Measurements from ENCODE around the gene EPB42. TPM values are rescaled to one million over a fixed set of nuclear protein-coding genes. Genes with fewer than 3 reads are reported as not detected.
"Not testable (repeated sequence)": the region's sequence is repeated elsewhere in the genome, so short reads cannot be mapped to it uniquely, and the experiment has no call there.

Gene EPB42
- total RNA-seq, 1 experiment from 2014 or later: not detected

DNA sequence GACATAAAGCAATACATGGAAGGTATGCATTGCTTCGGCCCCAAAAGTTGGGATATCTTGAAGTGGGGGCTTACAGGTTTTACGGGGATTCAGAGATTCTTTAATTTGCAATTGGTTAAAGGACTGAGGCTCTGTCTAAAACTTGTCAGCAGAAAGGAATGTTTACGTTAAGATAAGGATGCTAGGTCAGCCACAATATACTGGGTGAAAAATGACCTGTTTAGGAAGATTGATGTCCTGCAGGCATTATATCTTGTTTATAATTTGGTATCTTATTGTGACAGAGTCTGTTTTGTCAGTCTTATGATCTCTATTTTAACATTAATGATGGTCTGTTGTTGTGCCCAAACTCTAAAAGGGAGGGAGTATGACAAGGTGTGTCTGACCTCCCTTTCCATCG, 50.9 kb downstream of the EPB42 start:
- peaks cover 2% of the 10 kb centered on the region; the same call in 1 of the 2 replicates for H3K36me3 ChIP-seq (ENCODE audit: low read depth, low read length)
- CTCF ChIA-PET: no interaction called here
- no peak overlapping the region for H3K9ac ChIP-seq (ENCODE audit: low read length)
- peaks cover 22% of the 10 kb centered on the region for H3K4me1 ChIP-seq (ENCODE audit: insufficient read depth, low read length)
- peak overlapping the region; percentile 72 for H3K4me2 ChIP-seq (ENCODE audit: low read length)
- peak; percentile 22; the same call in 1 of the 2 replicates for ATAC-seq
- H3K27me3 ChIP-seq (ENCODE audit: low read length): no peaks in the 10 kb centered on the region
- intact Hi-C loops (cut with micrococcal nuclease): no loop called here
- peaks cover 9% of the 10 kb centered on the region for H3F3A ChIP-seq (ENCODE audit: low read length, unreplicated experiment)
- no TSS peak for BruUV-seq (replicated peaks)
- H2AFZ ChIP-seq (ENCODE audit: low read length): no peak overlapping the region
- 0 out of 2 replicates have a peak, but pooled peaks cover 6% of the 10 kb centered on the region for H4K20me1 ChIP-seq (ENCODE audit: low read length)
- no peak overlapping the region for H3K4me3 ChIP-seq (ENCODE audit: low read length)
- DNase-seq: peak; percentile 63
- POLR2A ChIA-PET (ENCODE audit: unreplicated experiment): no interaction called here
- H3K9me2 ChIP-seq (replicated peaks; ENCODE audit: low read length): no peaks in the 10 kb centered on the region
- TF ChIP-seq, protein P1, sequence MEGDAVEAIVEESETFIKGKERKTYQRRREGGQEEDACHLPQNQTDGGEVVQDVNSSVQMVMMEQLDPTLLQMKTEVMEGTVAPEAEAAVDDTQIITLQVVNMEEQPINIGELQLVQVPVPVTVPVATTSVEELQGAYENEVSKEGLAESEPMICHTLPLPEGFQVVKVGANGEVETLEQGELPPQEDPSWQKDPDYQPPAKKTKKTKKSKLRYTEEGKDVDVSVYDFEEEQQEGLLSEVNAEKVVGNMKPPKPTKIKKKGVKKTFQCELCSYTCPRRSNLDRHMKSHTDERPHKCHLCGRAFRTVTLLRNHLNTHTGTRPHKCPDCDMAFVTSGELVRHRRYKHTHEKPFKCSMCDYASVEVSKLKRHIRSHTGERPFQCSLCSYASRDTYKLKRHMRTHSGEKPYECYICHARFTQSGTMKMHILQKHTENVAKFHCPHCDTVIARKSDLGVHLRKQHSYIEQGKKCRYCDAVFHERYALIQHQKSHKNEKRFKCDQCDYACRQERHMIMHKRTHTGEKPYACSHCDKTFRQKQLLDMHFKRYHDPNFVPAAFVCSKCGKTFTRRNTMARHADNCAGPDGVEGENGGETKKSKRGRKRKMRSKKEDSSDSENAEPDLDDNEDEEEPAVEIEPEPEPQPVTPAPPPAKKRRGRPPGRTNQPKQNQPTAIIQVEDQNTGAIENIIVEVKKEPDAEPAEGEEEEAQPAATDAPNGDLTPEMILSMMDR (conservative IDR thresholded peaks at IDR 0.05; ENCODE audit: low read depth, low read length): no peak
- TF ChIP-seq EZH2 (IDR thresholded peaks at IDR 0.05; ENCODE audit: low read length, unreplicated experiment) (no peak), EZH2phosphoT487 (IDR thresholded peaks at IDR 0.05; ENCODE audit: borderline replicate concordance, low read length) (no peak)
- no peaks in the 10 kb centered on the region for H3K79me2 ChIP-seq (ENCODE audit: low read length)
- H3K9me3 ChIP-seq (ENCODE audit: low read length): no peaks in the 10 kb centered on the region
- no peak overlapping the region for H3K27ac ChIP-seq (ENCODE audit: low read length)

GRCh38 chr15:43168192-43169107, 52.4 kb downstream of the EPB42 start:
- ATAC-seq (peak; percentile 96), DNase-seq (peak; percentile 95)
- H3K4me2 ChIP-seq (ENCODE audit: low read length): peak overlapping the region; percentile 72
- peaks cover 2% of the 10 kb centered on the region; the same call in 1 of the 2 replicates for H3K36me3 ChIP-seq (ENCODE audit: low read depth, low read length)
- no peak overlapping the region for H3K9ac ChIP-seq (ENCODE audit: low read length)
- H4K20me1 ChIP-seq (ENCODE audit: low read length): 0 out of 2 replicates have a peak, but pooled peaks cover 6% of the 10 kb centered on the region
- H3K9me2 ChIP-seq (replicated peaks; ENCODE audit: low read length): no peaks in the 10 kb centered on the region
- intact Hi-C loops (cut with micrococcal nuclease): no loop called here
- ChIA-PET POLR2A (ENCODE audit: unreplicated experiment) (interaction anchor here (0.7 kb wide), 1 partner anchor 559 kb away, joined by 3 read pairs; no protein-coding TSS in a partner anchor), CTCF (no interaction called here)
- H3F3A ChIP-seq (ENCODE audit: low read length, unreplicated experiment): peaks cover 9% of the 10 kb centered on the region
- H3K27ac ChIP-seq (ENCODE audit: low read length): peak overlapping the region; percentile 77
- H3K4me1 ChIP-seq (ENCODE audit: insufficient read depth, low read length): peaks cover 22% of the 10 kb centered on the region
- no peaks in the 10 kb centered on the region for H3K79me2 ChIP-seq (ENCODE audit: low read length)
- TF ChIP-seq EZH2 (IDR thresholded peaks at IDR 0.05; ENCODE audit: low read length, unreplicated experiment) (no peak), EZH2phosphoT487 (IDR thresholded peaks at IDR 0.05; ENCODE audit: borderline replicate concordance, low read length) (no peak)
- TF ChIP-seq, protein P1 (conservative IDR thresholded peaks at IDR 0.05; ENCODE audit: low read depth, low read length): no peak
- H3K27me3 ChIP-seq (ENCODE audit: low read length): no peaks in the 10 kb centered on the region
- BruUV-seq (replicated peaks): no TSS peak
- peak overlapping the region; percentile 16; the same call in 1 of the 2 replicates for H3K4me3 ChIP-seq (ENCODE audit: low read length)
- H3K9me3 ChIP-seq (ENCODE audit: low read length): no peaks in the 10 kb centered on the region
- H2AFZ ChIP-seq (ENCODE audit: low read length): no peak overlapping the region

DNA sequence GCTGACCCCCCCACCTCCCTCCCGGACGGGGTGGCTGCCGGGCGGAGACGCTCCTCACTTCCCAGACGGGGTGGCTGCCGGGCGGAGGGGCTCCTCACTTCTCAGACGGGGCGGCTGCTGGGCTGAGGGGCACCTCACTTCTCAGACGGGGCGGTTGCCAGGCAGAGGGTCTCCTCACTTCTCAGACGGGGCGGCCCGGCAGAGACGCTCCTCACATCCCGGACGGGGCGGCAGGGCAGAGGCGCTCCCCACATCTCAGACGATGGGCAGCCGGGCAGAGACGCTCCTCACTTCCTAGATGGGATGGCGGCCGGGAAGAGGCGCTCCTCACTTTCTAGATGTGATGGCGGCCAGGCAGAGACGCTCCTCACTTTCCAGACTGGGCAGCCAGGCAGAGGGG, 53.6 kb downstream of the EPB42 start:
- H3F3A ChIP-seq (ENCODE audit: low read length, unreplicated experiment); H3K79me2 ChIP-seq (ENCODE audit: low read length); H3K27me3 ChIP-seq (ENCODE audit: low read length); BruUV-seq (replicated peaks); H3K9ac ChIP-seq (ENCODE audit: low read length); H3K9me2 ChIP-seq (replicated peaks; ENCODE audit: low read length); CTCF ChIA-PET; ATAC-seq; intact Hi-C loops (cut with micrococcal nuclease); H3K27ac ChIP-seq (ENCODE audit: low read length); POLR2A ChIA-PET (ENCODE audit: unreplicated experiment); H3K9me3 ChIP-seq (ENCODE audit: low read length); H3K4me2 ChIP-seq (ENCODE audit: low read length); H2AFZ ChIP-seq (ENCODE audit: low read length); H3K4me3 ChIP-seq (ENCODE audit: low read length); H4K20me1 ChIP-seq (ENCODE audit: low read length); H3K36me3 ChIP-seq (ENCODE audit: low read depth, low read length); DNase-seq: not testable (repeated sequence)
- H3K4me1 ChIP-seq (ENCODE audit: insufficient read depth, low read length): peaks cover 22% of the 10 kb centered on the region

All from PC-3 (cell line).